Left hindlimb (tissue), 1 donor: Measurements from ENCODE around the gene CDC23.
"Not testable (repeated sequence)": the region's sequence is repeated elsewhere in the genome, so short reads cannot be mapped to it uniquely, and the experiment has no call there.

Experiments used
- DNase-seq: peaks from one replicate; pipeline ENCODE4 v3.0.0-alpha.2; 2018

The CDC23 gene

DNA sequence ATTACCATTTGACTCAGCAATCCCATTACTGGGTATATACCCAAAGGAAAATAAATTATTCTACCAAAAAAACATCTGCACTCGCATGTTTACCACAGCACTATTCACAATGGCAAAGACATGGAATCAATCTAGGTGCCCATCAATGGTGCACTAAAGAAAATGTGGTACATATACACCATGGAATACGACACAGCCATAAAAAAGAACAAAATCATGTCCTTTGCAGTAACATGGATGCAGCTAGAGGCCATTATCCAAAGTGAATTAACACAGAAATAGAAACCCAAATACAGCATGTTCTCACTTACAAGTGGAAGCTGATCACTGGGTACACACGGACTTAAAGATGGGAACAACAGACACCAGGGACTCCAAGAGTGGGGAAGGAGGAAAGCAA, 2.1 kb downstream of the CDC23 start:
- DNase-seq, result no peak

DNA sequence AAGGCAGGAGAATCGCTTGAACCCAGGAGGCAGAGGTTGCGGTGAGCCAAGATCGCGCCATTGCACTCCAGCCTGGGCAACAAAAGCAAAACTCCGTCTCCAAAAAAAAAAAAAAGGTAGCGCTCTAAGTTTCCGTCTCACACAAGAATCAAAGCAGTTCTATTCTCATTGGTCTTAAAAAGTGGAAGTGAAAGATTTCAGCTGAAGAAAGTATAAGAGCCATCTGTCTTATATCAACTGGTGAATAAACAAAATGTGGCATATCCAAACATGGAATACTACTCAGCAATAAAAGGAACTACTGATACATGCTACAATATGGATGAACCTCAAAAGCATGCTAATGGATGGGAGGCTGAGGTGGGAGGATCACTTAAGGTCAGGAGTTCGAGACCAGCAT, 19.3 kb downstream of the CDC23 start:
- not testable (repeated sequence) for DNase-seq

DNA sequence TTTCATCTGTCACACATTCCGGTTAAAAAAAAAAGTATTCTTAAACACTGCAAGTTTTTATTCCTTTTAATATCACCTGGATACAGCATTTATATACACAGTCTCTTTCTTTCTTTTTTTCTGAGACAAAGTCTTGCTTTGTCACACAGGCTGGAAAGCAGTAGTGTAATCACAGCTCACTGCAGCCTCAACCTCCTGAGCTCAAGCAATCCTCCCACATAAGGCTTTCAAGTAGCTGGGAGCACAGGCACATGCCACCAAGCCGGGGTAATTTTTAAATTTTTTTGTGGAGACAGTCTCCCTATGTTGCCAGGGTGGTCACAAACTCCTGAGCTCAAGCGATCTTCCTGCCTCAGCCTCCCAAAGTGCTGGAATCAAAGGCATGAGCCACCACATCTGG, 20.3 kb downstream of the CDC23 start:
- no peak for DNase-seq

DNA sequence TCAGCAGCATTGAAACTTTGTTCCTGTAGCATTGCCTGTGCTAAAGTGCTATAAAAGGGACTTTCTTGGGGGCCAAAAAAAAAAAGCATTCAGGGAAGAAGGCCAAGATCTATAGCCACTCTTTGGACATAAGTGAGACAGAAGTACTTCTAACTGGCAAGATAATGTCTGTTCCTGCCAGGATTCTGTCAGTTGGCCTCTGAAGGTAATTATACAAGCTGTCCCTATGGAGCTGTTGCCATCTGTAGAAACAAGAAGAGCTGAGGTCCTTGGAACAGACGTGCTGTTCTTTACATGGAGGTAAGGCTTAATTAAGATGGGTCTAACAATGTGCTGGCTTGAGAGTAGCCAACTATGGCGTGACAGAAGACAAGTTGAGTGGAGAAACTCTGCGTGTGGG, 24.5 kb downstream of the CDC23 start:
- DNase-seq, result no peak

DNA sequence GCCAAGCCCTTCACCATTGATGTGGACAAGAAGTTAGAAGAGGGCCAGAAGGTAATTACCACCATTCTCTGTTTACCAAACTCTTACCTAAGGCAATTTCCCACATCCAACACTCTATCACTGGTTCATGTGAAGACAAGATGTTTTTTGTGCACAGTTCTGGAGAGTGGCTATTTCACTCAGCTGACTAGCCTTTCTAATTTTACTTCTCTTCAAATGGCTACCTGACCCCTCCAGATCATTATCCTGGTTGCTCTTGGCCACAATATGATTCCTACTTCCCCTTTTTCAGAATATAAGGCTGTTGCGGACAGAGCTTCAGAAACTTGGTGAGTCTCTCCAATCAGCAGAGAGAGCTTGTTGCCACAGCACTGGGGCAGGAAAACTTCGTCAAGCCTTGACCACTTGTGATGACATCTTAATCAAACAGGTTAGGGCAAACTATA, 27.1 kb downstream of the CDC23 start:
- DNase-seq, result no peak

DNA sequence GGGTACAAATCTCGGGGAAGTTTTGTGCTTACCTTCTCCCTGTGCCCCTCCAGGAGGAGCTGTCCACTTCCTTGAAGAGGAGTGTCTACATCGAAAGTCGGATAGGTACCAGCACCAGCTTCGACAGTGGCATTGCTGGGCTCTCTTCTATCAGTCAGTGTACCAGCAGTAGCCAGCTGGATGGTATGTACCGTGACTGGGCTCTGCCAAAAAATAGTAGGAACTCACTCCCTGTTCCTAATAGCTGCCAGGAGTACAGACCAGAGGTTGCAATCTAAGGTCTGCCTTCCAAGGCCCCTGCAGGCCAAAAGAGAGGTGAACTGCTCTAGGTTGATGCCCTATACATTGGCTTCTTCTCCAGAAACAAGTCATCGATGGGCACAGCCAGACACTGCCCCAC, 30.3 kb downstream of the CDC23 start:
- no peak for DNase-seq

DNA sequence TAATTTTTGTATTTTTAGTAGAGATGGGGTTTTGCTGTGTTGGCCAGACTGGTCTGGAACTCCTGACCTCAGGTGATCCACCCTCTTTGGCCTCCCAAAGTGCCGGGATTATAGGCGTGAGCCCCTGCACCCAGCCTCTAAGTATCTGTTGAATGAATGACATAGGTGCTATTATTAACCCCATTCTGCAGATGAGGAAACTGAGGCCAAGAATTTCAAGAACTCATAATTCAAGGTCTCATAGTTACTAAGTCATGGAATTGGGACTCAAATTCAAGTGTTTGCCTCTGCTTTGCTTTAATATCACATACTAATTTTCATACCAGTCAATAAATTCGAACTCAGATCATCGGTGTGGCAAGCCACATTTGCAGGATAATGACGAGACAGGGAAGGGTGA, 32.3 kb downstream of the CDC23 start:
- no peak for DNase-seq

DNA sequence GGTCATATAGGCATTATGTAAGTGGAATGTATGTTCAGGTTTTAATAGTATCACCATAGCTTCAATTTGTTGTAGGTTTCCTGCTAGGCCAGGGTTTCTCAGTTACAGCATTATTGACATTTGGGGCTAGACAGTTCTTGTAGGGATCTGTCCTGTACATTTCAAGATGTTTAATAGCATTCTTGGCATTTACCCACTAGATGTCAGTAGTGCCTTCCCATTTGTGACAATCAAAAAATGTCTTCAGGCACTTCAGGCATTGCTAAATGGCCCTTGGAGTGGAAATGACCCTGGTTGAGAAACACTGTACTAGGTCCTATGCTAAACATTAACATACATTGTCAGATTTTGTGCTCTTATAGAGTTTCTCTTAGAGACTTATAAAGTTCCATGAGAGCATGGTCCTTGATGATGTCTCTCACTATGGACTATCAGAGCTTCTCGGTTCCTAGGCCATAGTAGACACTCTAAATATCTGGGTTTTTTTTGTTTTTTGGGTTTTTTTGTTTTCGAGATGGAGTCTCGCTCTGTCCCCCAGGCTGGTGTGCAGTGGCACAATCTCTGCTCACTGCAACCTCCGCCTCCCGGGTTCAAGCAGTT, 32.8 kb downstream of the CDC23 start:
- no peak for DNase-seq

DNA sequence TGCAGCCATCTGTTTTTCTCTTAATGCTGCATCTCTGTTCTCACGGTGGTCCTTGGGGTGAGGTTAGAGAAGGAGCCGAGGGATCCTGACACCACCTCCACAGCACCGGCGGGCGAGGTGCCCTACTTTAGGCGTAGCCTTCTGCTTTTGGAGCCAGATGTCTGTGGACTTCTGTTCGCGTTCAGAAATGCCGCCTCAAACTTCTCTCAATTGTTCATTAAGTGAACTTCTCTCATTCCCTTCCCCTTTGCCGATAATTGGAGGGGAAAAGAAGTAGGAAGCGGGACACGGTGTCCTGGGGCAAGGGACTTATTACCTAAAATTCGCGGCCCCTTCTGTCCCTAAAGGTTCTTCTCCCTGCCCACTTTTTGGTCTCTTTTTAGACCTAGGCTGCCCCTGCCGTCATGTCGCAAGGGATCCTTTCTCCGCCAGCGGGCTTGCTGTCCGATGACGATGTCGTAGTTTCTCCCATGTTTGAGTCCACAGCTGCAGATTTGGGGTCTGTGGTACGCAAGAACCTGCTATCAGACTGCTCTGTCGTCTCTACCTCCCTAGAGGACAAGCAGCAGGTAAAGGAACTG, 33.8 kb downstream of the CDC23 start:
- DNase-seq, result peak; percentile 36

DNA sequence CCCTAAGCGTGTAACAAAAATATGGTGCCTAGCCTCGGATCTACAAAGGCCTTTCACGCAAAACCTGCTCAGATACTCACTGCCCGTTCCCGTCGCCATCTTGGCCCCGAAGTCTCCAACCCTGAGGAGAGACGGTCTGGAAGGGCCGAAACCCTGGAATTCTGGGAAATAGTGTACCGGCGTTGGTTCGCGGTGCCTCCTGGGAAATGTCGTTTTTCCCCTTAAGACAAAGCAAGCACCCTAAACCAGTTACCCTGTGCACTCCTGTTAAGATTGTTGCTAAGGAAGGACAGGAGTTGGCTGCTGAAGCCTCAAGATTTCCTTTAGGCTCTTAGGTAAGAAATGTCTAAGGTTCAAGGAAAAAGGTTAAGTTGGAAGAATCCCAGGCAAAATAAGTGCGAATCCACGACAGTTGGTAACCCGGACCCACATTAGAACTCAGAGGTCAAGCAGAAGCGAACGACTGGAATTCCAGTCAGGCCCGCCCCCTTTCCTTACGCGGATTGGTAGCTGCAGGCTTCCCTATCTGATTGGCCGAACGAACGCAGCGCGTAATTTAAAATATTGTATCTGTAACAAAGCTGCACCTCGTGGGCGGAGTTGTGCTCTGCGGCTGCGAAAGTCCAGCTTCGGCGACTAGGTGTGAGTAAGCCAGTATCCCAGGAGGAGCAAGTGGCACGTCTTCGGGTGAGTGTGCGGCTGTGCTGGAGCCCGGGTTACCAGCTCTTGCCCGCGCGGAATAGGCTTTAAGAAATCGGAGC, 34.4 kb downstream of the CDC23 start, which contains the start of the genes BRD8 and KIF20A:
TSS of gene BRD8 (minus strand) at position 115 of the 761 bp plus-strand sequence. CDS start at position 99, 16 bp downstream.
TSS of gene KIF20A (plus strand) at position 597 of the 761 bp plus-strand sequence. CDS start 569 bp downstream, outside the sequence.
- peak; percentile 96 for DNase-seq

DNA sequence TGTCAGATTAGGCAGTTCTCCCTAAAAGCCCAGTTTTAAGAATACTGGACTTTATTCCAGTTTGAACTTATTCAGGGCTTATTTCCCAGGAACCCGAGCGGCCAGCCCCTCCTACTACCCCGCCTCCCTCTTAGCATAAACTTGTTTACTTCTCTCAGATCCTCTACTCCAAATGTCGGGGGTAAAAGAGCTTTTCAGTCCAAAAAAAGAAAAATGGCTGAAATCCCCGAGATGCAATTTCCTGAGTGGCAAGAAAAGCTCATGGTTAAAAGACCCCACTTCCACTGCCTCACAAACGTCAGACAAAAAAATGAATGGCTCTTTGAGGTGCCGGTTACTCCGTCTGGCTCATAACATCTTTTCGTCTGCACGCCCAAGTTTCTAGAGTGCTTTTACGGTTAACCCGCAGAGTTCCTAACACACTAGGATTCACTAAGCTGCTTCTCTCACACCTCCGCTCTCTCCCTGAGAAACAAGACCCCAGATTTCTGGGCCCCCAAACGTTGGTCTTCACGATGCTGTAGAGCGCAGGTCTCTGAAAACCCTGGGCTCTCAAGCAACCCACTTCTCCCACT, 35.1 kb downstream of the CDC23 start:
- DNase-seq, result no peak

DNA sequence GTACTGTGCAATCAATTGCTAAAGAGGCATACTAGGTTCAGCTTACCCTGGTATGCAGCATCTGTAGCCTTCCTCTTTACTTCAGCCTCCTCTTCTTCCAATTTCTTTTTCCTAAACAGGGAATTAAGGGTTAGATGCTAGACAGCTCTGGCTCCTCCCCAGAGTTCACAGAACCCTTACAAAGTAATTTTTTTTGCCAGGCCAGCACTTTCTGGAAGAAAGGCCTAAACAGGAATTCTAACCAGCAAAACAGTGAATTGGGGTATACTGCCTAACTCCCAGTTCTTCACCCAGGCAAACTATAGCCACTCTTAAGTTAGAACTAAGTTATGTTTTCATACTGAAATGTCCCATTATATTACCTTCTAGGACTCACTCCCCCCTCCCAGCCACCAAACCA, 42.8 kb downstream of the CDC23 start:
- no peak for DNase-seq

DNA sequence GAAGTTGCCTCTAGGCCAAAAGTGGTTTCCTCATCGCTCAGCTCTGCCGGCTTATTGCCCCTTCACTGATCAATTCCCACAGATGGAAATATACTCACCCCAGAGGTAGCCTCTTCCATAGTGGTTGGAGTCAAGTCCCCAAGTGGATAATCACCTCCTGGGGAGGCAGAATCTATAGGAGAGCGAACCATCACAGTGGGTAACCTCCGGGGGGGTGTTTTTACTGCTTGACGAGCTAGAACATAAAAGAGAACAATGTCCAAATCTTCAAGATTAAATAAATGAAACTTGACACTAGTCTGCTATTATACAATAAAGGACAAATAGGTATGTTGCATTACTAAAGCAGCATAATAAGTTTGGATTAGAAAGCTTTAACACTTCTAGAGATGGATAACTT, 44.0 kb downstream of the CDC23 start:
- no peak for DNase-seq

DNA sequence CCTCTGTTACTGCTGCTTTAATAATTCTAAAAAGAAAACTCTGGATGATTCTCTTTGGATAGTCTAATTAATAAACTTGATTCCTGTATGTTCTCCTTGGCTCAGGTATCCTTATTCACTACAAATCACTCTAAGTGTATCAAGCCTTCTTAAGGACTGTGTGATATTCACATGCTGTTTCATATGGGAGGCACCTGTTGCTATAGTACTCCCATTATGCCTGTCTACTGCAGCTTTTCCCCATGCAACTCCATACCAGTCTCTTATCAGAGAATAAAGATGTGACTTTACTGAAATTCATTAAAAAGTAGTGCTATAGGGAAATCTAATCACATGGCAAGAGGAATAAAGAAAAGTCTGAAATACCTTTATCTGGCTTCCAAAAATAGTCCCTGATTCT, 49.4 kb downstream of the CDC23 start:
- DNase-seq, result no peak

DNA sequence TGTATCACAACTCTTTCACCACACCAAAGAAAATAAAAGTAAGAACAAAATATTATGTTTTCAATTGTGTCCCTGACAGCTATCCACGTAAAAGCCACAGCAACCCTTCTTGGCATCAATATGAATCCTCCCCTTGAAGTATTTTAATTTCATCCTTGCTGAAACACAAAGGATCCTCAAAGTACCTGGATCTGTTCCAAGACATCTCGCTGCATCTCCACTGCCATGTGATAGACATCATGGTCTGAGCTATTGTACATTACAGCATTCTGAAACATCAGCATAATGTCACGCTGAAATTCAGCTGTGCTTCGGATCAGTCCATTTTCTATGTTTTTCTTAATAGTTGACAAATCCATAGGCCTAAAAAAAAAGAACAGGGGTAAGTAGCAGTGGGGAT, 52.4 kb downstream of the CDC23 start:
- DNase-seq, result no peak

DNA sequence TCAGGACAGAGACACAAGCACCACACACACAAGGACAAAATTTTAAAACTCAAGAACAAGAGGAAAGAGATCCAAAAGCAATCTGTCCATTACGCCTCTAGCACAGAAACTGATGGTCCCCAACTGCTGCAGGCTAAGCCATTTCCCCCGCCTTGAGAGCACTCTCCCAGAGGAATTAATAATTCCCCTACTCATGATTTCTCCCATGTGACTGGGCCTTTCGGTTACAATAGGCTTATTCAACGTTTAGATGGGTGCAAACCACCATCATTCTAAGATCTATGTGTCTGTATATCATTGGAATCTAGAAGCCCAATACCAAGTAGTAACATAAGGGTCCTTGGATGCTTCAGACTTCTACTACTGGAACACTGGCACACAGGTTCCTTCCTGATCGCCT, 53.5 kb downstream of the CDC23 start:
- DNase-seq, result no peak

DNA sequence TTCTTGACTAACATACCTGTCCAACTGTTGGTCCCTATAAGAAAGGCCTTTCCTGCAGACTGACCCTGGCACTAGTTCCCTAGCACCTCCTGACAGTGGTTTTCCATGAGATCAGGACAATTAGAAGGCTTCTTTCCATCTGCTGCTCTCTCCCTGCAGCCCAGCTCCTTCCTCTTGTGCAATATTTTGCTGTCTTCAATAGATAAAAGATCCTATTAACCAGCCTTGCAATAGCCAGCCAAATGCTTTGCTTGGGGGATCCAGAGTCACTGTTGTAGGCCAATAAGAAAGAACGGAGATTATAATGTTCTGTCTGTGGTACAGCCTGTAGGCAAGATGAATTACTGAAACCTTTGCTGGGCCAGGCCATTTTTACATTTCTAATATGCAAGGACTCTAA, 55.5 kb downstream of the CDC23 start:
- DNase-seq, result no peak

DNA sequence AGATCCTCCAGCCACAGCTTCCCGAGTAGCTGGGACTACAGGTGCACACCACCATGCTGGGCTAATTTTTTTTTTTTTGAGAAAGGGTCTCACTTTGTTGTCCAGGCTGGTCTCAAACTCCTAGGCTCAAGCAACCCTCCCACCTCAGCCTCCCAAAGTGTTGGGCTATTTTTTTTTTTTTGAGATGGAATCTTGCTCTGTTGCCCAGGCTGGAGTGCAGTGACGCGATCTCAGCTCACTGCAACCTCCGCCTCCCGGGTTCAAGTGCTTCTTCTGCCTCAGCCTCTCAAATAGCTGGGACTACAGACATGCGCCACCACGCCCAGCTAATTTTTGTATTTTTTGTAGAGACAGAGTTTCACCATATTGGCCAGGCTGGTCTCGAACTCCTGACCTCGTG, 57.1 kb downstream of the CDC23 start:
- DNase-seq, result not testable (repeated sequence)

DNA sequence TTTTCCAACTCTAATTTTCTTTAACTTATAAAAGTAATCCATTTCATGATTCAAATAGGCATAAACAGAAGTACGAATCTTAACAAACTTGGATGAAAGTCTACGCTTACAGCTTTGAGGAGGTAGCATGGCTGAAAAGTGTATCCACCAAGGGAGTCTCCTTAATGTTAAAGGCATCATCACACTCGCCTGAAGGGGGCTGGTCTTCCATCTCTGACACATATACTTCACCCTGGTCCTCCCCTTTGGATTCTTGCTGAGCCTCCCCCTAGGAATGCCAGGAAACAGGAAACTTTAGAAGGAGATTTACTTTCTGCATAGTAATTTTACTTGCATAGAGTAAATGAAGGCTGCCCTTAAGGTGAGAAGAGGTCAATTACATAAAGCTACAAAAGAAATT, 63.6 kb downstream of the CDC23 start:
- DNase-seq, result no peak

DNA sequence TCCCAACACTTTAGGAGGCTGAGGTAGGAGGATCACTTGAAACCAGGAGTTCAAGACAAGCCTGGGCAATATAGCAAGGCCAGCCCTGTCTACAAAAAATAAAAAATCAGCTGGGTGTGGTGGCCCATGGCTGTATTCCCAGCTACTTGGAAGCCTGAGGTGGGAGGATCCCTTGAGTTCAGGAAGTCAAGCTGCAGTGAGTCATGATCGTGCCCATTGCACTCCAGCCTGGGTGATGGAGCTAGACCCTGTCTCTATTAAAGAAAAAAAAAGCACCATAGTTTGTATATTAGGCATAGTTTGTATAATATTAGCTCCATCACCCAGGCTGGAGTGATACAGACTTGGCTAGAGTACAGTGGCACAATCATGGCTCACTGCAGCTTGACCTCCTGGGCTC, 64.3 kb downstream of the CDC23 start:
- DNase-seq, result no peak

DNA sequence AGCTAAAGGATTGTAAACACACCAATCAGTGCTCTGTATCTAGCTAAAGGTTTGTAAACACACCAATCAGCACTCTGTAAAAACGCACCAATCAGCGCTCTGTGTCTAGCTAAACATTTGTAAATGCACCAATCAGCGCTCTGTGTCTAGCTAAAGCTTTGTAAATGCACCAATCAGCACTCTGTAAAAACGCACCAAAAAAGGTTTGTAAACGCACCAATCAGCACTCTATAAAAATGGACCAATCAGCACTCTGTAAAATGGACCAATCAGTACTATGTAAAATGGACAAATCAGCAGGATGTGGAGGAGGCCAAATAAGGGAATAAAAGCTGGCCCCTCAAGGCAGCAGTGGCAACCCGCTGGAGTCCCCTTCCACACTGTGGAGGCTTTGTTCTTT, 69.5 kb downstream of the CDC23 start:
- not testable (repeated sequence) for DNase-seq

DNA sequence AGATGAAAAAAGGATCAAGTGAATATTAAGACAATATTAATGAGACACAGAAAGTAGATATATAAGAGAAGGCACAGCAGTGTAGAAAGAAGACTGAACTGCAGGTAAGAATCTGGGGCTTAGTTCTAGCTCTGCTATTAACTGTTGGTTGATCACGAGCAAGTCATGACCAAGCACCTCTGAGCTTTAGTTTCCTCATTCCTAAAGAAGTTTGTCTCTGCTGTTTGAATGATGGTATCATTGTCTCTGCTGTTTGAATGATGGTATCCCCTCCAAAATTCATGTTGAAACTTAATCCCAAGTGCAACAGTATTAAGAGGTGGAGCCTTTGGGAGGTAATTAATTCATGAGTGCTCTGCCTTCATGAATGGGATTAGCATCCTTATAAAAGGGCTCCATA, 71.4 kb downstream of the CDC23 start:
- DNase-seq, result no peak

DNA sequence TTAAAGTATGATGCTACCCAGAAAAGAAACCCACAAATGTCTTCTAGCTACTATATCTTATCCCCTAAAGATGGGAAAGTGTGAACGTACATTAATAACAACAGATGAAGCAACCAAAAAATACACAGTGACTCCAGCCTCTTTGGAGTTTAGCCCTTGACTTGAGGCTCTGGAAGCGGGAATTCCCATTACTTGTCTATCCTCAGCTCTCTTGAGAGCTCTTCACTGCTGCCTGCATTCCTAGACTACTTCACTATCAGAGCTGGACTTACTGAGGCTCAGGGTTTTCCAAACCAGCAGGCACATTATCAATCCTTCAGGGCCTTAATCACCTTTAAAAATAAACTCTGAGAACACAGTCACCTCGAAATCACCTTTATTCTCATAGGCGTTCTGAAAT, 72.9 kb downstream of the CDC23 start:
- DNase-seq, result no peak

DNA sequence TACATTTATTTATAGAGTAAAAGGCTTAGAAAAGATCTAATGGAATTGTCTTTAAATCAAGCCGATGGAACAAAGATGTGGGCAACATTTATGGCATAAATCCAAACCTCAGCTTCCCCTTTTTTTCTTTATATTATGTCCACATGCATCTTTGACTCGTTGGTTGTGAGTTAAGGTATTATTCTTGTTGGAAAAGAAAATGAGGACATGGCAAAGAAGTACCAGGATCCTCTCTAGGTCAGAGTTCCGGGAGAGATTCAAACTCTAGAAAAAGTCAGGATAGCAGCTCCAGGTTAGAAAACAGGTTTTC, 73.4 kb downstream of the CDC23 start:
- DNase-seq, result no peak
